Fibroblast of the aortic adventitia (primary cell): Measurements from ENCODE around the gene EFHD1. TPM values are rescaled to one million over a fixed set of nuclear protein-coding genes. Genes with fewer than 3 reads are reported as not detected.
A peak's percentile ranks its signal among the peaks of the same experiment; 100 is the strongest.

Experiments
- DNase-seq: peaks from one replicate; pipeline ENCODE4 v3.0.0-alpha.2; 2010; ENCODE audit warnings: low read depth
- H3K4me3 ChIP-seq: 2 replicates; pipeline ENCODE4 v1.5.1; 2011; ENCODE audit warnings: low read depth, mild to moderate bottlenecking, control low read depth, low read length, moderate library complexity
- CTCF ChIP-seq: IDR thresholded peaks from 2 replicates; pipeline ENCODE4 v1.5.1; 2011; ENCODE audit warnings: mild to moderate bottlenecking, low read length, control low read depth, inconsistent platforms; ENCODE audit not compliant: insufficient read depth
- total RNA-seq: library from RNA; depleted of rRNA; stranded (reverse); fragments of >200 nt; gene quantifications from 2 replicates; pipeline ENCODE4 v1.2.3, GENCODE V29; 2012; ENCODE audit warnings: low replicate concordance

The EFHD1 gene
- total RNA-seq, 1 donor, result 0.45 TPM

GRCh38 chr2:232659359-232659758 lies 26.0 kb downstream of the EFHD1 start:
- DNase-seq, result no peak
- H3K4me3 ChIP-seq, result no peak overlapping the region
- no peak for TF ChIP-seq CTCF

- H3K4me3 ChIP-seq, result no peak overlapping the region
- no peak for TF ChIP-seq CTCF
- DNase-seq, result no peak
Measured at GRCh38 chr2:232662486-232663260, 29.3 kb downstream of the EFHD1 start.

GRCh38 chr2:232666051-232666805 lies 32.8 kb downstream of the EFHD1 start:
- no peak overlapping the region for H3K4me3 ChIP-seq
- DNase-seq, result no peak
- TF ChIP-seq CTCF, result no peak

GRCh38 chr2:232667989-232668583 lies 34.7 kb downstream of the EFHD1 start:
- no peak overlapping the region for H3K4me3 ChIP-seq
- TF ChIP-seq CTCF, result no peak
- no peak for DNase-seq

- TF ChIP-seq CTCF, result peak; percentile 72
- peak; percentile 51 for DNase-seq
- H3K4me3 ChIP-seq, result no peak overlapping the region
Measured at GRCh38 chr2:232668805-232669444, 35.5 kb downstream of the EFHD1 start.

- no peak for TF ChIP-seq CTCF
- DNase-seq, result no peak
- H3K4me3 ChIP-seq, result no peak overlapping the region
Measured at GRCh38 chr2:232672588-232672987, 39.2 kb downstream of the EFHD1 start.
